GM18907 (cell line): Measurements from ENCODE around the gene GALT.
A peak's percentile ranks its signal among the peaks of the same experiment; 100 is the strongest.

Source experiments
- ATAC-seq: cut with Tn5 transposase; IDR thresholded peaks from one replicate; pipeline ENCODE4 v1.9.1; 2021; ENCODE audit warnings: mild to moderate bottlenecking, moderate library complexity; ENCODE audit not compliant: unreplicated experiment

Gene GALT

DNA sequence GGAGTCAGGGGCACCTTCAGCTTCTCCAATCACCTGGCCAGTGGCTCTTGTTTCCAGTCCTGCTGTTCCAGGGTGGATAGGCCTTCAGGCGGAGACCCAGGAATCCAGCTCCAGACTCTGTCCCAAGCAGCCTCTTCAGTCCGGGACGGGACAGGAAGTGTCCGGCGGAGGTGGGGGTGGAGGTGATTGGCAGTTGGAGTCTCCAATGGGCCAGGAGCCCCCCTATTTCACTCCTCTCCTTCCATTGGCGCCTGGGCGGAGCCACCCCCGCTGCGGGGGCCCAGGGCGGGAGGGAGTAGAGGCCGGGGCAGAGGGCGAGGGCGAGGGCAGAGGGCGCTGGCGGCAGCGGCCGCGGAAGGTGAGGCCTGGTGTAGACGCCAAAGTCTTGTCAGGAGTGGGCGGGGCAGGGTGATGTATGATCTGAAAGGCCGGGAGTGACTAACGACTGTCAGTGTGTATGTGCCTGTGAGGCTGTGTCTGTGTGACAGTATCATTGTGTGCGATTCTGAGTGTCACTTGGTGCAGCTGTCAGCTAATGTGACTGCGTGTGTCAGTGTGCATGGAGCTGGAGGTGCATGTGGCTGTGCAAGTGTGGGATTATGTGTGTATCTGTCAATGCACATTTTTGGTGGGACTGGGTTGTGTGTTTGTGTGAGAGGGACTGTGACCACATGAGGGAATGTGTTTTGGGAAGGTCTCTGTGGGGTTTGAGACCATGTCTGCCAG is 5.6 kb downstream of the GALT start, which contains the start of gene IL11RA:
TSS of gene IL11RA (plus strand) at position 310 of the 726 bp plus-strand sequence. CDS start 3,033 bp downstream, outside the sequence.
- ATAC-seq: peak; percentile 46

DNA sequence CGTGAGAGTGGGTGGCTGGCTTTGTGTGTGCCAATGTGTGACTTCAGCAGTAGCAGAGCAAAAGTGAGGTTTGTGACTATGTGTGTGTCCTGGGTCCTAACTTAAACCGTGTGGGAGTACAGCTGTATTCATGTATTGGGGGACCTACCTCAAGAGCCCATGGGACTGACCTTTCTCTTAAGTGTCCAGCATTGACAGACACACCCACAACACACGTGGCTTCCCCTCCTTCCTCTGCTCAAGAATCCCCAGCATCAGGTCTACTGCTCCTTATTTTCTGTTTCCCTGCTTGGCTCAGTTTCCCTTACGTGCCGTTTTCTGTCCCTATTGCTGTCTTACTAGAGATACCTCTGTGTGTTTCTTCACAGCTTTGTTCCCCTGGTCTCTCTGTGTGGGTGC is 6.1 kb downstream of the GALT start:
- ATAC-seq: no peak

DNA sequence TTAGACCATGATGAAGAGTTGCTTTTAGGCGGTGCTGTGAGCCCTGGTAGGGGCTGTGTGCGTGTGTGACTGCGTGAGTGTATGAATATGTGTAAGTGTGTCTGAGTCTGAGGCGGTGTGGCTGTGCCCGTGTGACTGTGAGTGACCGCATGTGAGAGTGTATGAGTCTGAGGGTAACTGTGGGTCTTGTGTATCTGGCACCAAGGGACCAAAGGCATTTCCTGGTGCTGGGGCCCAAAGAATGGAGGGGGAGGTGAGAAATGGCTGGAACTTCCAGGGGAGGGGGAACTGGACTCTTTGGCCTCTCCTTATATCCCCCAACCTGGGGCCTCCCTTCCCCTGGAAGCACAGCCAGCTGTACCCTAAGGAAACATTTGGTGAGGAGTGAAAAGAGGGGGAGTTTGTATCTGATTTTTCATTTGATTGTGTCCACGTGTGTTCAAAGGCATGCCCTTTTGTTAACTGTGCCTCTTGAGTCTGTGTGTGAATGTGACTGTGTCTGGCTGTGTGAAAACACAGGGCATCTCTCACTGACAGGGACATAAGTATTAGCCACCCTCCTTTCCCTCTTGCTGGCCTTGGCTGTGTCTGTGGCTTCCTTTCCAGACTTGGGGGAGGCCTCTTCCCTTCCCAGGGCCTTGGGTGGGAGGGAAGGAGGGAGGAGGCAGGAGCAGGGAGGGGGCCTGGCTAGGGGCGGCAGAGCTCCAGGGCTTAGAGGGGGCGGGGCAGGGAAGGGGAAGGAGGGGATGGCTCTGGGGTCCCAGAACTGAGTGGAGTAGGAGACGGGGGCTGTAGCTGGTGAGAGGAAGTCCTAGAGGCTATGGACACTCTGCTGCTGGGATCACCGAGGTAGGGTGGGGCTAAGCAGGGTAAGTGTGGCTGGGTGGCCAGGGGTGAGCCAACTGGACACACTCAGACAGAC is 6.9 kb downstream of the GALT start:
- no peak for ATAC-seq

DNA sequence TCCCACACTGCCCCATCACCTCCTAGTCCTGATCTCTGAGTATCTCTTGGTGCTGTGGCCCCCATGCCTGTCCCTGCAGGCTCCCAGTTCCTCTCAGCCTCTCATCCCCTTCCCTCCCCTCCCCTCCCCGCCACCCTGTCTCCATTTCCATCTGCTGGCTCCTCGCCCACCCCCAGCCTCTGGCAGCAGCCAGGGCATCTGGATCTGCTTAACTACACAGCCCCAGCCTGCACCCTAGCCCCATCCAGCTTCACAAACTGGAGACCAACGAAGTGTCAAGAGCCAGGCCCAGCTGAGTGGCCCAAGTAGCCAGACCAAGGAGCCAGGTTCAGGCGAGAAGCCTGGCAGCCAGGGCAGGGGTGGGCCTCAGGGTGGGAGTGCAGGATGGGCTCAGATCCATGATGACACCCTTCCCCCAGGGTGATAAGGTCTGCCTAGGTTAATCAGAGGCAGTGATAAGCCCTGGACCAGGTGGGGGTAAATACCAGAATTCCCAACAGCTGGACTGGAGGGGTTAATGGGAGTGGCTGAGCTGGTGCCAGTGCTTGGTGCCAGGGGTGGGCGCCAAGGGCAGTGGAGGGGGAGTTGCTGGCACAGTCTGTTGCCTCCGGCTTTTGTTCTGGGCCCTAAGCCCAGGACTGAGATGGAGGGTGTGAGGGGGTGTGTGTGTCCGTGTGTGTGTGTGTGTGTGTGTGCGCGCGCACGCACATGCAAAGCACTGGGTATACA is 8.0 kb downstream of the GALT start:
- no peak for ATAC-seq

DNA sequence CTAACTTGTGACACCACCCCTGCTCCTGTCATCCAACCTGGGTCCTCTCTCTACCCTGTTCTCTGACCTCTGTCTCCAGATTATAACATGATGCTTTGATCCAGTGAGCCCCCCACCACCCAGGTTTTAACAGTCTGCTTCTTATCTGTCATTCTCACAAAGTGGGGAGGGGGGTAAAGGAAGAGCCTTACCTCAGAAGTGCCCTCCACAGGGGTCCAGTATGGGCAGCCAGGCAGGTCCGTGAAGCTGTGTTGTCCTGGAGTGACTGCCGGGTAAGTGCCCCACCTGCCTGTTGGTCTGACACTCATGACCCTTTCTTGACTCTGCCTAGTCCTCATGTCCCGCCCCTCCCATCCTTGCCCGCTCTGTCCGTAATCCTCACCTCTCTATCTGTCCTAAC is 8.9 kb downstream of the GALT start:
- ATAC-seq: no peak

DNA sequence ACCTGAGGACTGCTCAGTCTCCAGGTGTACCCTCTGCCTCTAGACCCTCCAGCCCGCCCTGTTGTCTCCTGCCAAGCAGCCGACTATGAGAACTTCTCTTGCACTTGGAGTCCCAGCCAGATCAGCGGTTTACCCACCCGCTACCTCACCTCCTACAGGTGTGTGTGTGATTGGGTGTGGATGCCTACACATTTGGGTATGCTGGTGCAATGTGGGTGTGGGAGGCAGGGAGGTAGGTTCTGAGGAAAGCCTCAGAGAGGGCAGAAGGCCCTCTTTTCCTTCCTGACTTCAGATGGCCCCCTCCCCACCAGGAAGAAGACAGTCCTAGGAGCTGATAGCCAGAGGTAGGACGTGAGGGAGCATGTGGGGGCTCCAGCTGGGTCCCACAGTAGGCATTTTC is 10.5 kb downstream of the GALT start:
- ATAC-seq: no peak

DNA sequence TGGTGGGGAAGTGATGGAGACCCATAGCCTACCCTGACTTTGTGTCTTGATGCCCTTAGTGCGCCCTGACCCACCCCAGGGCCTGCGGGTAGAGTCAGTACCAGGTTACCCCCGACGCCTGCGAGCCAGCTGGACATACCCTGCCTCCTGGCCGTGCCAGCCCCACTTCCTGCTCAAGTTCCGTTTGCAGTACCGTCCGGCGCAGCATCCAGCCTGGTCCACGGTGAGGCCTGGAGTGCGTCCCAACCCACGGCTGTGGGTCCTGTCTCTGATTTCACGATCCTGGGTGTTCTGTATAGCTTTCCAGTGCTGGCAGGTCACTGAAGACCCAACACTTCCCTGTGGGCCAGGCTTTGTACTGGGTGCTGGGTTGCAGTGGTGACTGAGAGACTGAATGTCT is 12.0 kb downstream of the GALT start:
- ATAC-seq: no peak

DNA sequence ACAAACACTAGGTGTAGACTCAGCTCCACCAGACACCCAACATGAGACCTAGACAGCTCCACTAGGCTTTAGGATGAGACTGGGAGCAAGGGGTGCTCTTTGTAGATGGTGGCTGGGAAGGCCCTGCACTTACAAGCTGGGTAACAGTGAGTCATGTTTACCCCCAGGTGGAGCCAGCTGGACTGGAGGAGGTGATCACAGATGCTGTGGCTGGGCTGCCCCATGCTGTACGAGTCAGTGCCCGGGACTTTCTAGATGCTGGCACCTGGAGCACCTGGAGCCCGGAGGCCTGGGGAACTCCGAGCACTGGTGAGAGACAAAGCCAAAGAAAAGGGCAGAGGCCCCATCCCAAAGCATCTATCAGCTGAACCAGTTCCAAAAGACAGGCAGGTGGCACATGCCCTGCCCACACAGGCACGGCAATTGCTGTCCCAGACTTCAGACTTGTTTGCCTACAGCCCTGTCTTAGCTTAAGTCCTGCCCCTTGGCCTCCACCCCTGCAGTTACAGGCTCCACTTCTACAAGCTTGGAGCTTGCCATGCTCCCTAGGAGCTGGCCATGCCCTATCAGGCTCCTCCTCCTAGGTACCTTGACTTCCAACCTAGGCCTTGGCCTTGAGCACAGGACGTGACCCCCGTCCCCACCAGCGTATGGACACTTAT is 13.2 kb downstream of the GALT start:
- ATAC-seq: no peak

DNA sequence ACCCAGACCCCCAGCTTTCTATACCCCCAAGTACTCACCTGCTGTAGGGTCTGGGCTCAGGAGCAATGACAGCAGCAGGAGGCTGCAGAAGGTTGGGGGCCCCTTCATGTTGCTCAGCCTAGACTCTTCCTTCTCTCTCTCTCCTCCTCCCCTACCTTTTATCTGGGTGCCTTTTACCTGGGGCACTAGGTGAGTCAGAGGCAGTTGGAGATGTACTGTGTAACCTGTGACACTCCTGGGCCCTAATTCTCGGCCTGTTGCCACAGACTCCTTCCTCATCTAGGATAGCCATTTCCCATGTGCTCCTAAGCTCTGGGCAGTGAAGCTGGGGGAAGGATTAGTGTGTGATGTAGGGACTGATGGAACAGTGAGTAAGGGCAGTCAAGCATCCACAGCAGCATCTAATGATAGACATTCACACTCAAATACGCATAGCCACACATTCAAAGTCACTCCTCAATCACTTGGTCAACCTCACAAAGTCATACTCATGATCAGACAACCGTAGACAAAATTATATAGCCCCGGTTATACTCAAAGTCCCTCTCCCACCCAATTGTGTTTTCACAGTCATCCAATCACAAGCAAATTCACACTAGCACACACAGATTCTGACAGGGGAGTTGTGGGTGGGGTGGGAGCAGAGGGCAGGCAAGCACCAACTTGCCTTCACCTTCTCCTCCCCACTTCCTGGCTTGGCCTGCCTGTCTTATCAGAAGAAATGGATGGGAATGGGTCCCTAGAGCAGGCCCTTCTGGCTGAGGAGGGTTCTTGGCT is 16.2 kb downstream of the GALT start, which contains the start of gene CCL27:
TSS of gene CCL27 (minus strand) at position 132 of the 777 bp plus-strand sequence. CDS start at position 108, 24 bp downstream.
- no peak for ATAC-seq

DNA sequence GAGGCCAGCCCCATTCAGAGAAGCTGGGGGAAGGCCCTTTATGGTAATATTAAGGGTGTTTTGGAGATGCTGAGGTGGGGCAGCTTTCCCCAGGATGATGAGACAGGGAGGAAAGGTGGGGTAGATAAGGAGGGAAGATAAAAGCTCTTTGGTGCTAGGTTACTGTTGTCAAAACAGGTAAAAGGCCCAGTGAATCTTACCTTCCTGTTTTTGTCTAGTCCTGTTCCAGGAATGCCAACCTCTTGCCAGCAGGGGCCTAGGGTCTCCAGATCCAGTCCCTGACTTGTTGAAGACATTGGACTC is 16.8 kb downstream of the GALT start:
- ATAC-seq: no peak

DNA sequence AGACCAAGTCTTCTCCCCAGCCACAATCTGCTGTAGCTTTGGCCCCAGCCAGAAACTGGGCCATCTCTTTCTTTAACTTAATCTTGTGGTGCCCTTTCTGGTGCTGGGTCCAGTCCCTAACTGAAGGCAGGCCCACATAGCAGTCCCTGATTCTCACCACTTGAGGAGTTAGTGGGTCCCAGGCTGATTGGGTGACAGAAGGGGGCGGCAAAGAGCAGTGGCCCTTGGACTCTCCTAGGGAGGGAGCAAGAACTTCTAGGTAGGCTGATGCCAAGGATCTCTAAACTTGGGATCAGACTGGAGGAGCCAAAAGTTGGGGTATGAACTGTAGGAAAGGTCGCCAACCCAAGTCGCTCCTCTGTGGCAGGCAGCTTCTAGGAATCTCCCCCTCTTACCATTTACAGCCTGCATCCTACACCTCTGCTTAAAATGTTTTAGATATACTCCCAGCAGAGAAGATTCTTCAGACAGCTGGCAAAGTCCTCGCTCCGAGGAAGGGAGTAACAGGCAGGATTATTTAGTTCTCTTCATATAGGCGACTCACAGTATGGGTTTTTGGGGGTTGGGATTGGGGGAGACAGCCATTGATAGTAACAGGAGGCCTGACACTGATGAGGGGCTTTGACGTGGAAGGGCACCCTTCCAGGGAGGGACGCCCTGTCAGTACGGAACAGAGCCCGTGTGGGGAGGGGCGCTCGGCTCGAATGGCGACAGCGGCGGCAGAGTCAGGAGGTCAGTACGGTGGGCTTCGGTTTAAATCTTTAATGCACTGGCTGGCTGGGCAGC is 18.0 kb downstream of the GALT start:
- ATAC-seq: peak; percentile 40

DNA sequence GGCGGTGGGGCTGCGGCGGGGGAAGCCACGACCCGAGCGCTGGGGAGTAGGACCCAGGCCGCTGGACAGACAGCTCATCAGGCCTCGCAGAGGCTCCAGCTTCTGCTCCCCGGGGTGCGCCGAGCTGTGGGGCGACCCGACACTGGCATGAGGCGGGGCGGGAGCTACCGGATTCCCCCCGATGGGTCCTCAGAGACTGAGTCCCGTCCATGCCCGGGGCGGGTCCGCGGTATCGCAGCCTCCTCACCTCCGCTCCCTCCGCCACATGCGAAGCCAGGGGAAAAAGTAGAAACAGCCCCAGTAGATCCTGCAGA is 18.5 kb downstream of the GALT start:
- peak; percentile 25 for ATAC-seq

DNA sequence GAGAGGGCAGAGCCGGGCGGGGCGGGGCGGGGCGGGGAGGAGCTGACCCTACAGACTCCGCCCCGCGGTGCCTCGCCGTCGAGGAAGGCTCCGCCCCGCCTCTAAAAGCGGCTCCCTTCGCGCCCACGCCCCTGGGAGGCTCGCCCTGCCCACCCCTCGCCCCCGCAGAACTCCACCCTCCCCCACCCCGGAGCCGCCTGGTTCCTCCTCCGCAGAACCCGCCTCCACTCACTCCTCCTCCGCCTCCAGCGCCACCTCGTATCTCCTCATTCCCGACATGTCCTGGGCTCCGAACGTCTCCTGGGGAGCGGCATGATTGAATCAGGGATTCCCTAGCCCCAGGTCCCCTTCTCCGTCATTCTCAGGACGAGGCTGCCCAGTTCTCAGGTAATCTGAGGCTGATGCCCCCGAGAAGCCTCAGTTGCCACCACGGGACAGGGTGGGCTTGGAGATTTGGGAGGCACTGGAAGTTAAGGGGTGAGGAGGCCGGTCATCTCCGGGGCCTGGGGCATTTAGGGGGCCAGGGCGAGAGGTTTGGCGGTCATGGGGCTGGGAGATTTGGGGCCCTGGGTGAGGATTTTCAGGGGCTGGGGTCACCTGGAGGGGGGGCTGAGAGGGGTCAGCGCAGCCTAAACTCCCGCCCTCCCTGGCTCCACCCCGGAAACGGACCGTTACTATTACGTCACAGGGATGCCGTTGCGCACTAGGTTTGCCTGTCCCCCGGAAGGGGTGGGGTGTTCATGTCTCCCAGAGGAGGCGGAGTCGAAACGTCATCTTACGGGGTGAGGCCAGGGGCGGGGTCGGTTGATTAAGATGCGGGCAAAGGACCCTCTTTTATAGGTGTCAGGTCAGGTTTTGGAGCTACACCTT is 19.1 kb downstream of the GALT start:
- ATAC-seq: peak; percentile 68

DNA sequence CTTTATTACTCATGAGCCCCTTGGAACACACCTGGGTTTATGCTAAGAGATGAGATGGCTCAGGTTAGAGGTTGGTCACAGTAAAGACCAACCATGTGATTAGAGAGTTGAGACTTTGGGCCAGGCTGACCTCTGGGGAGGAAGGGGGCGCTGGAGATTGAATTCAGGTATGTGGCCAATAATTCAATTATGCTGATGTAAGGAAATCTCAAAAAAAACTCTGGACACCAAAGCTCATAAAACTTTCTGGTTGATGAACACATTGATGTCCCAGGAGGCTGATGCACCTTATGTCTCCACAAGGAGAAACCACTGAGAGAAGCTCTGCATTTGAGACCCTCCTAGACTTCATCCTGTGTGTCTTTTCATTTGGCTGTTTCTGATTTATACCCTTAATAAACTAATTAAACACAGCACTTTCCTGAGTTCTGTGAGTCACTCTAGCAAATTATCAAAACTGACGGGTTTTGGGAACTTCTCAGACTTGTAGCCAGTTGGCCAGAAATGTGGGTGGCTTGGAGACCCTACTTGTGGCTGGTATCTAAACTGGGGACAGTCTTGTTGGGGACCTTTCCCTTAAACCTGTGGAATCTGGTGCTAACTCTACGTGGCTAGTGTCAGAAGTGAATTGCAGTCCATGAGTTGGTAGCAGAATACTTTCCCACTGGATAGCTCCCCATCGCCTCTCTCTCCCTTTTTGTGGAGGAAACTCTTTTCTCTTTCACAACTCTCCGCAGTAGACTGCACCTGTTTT is 23.5 kb downstream of the GALT start:
- no peak for ATAC-seq

DNA sequence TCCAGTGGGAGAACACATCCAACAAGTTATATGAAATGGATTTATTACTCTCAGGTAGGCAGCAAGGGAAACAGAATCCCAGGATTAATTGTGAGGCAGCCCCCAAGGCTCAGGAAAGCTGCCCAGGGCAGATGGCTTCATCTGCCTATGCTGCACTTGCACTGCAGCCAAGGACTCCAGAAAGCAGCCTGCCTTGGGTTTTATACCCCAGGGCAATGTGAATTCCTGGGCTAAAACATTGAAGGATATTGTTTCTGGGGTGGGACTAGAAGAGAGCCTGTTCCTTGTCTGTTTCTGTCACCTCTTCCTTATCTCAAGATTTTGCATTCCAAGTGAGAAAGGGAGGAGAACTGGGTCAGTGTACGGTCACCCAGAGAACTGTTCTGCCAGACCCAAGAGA is 24.8 kb downstream of the GALT start:
- ATAC-seq: no peak

DNA sequence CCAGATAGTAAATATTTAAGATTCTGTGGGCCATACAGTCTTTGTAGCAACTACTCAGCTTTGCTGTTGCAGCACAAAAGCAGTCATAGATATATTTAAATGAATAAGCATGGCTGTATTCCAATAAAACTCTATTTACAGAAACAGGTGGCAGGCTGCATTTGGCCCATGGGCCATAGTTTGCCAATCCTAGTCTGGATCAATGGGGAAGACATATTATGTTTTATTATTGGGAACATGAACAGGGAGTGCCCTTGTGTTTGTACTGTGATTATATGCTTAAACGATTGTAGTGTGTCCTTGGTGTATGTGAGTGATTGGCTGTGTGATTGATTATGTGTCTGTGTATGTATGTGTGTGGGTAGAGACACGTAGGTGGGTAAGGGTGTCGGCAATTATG is 28.0 kb downstream of the GALT start:
- no peak for ATAC-seq

DNA sequence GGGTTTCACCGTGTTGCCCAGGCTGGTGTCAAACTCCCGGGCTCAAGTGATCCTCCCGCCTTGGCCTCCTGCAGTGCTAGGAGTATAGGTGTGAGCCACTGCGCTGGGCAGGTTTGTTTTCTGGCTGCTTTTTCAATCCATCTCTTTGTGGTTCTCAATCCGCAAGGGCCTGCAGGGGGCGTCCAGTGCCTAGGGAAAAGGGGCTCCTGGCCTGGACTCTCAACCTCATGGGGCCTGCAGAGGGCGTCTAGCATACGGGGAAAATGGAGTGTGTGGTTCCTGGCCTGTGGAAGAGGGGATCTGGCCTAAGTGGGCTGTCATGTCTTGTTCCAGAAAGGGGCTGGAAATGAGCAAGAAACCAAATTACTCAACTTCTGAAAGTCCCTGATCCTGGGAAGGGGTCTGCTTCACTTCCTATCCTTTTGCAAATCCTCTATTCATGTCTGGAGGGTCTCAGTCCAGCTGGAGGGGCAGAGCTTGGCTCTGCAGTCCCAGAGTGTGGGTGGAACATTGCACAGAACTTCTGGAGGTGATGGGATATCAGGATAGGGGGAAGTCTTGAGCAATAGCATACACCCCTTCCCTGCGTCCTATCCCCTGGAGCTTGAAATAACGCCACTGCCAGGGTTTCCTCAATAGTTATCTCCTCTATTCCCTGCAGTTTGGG is 28.7 kb downstream of the GALT start:
- no peak for ATAC-seq
